SIG-M5 (cell line): ENCODE results near the gene TTC34.
"Not testable (repeated sequence)": the region's sequence is repeated elsewhere in the genome, so short reads cannot be mapped to it uniquely, and the experiment has no call there.

Experiments
- DNase-seq: peaks from one replicate; lab custom pipeline; 2025; lab: John Stamatoyannopoulos, UW

The TTC34 gene

GRCh38 chr1:2798958-2799357 is 2.5 kb downstream of the TTC34 start:
- not testable (repeated sequence) for DNase-seq

- no peak for DNase-seq
These were observed 3.8 kb downstream of the TTC34 start for GRCh38 chr1:2797741-2798016.

- DNase-seq = no peak
These were observed 4.4 kb downstream of the TTC34 start for GRCh38 chr1:2796890-2797740.

GRCh38 chr1:2795926-2796325 is 5.6 kb downstream of the TTC34 start:
- no peak for DNase-seq

GRCh38 chr1:2791027-2791760 is 10.3 kb downstream of the TTC34 start:
- DNase-seq = no peak

- no peak for DNase-seq
These were observed 11.4 kb downstream of the TTC34 start for GRCh38 chr1:2789986-2790581.

GRCh38 chr1:2789164-2789985 is 12.1 kb downstream of the TTC34 start:
- no peak for DNase-seq

GRCh38 chr1:2788506-2789163 is 12.9 kb downstream of the TTC34 start:
- no peak for DNase-seq

GRCh38 chr1:2787163-2787911 is 14.2 kb downstream of the TTC34 start:
- DNase-seq = no peak

- DNase-seq = no peak
These were observed 14.9 kb downstream of the TTC34 start for GRCh38 chr1:2786329-2787162.

GRCh38 chr1:2785631-2786328 is 15.7 kb downstream of the TTC34 start:
- DNase-seq = no peak

- no peak for DNase-seq
These were observed 16.5 kb downstream of the TTC34 start for GRCh38 chr1:2784854-2785630.

GRCh38 chr1:2783435-2784397 is 17.8 kb downstream of the TTC34 start:
- no peak for DNase-seq

GRCh38 chr1:2783069-2783434 is 18.4 kb downstream of the TTC34 start:
- no peak for DNase-seq

GRCh38 chr1:2781627-2782026 is 19.9 kb downstream of the TTC34 start:
- no peak for DNase-seq

- DNase-seq = no peak
These were observed 23.3 kb downstream of the TTC34 start for GRCh38 chr1:2778220-2778592.

GRCh38 chr1:2777424-2778219 is 23.9 kb downstream of the TTC34 start:
- DNase-seq = no peak
